Right lobe of liver (tissue), 4 donors: ENCODE data around the gene NOL4L.

Source experiments
- POLR2A ChIP-seq: fragments of 450-650 bp; IDR thresholded peaks from one replicate; pipeline ENCODE4 v1.6.1; 2017; ENCODE audit warnings: antibody characterized with exemption, mild to moderate bottlenecking
- TF ChIP-seq, protein P1 (sequence below), 4 donors: fragments of 200-600 bp in 3 of 4; fragments of 450-650 bp in 1 of 4; IDR thresholded peaks; one replicate each; pipeline versions ENCODE4 v1.5.1 to v1.8.0; 2016 to 2022; ENCODE audit warnings: antibody characterized with exemption in 4 of 4, mild to moderate bottlenecking in 2 of 4
- donor health status: DM: no; HTN: no; CAD: no.
- donor health status: DM: no; HTN: no; CAD: no.
- donor health status: DM: no; HTN: yes; CAD: no.

DNA sequence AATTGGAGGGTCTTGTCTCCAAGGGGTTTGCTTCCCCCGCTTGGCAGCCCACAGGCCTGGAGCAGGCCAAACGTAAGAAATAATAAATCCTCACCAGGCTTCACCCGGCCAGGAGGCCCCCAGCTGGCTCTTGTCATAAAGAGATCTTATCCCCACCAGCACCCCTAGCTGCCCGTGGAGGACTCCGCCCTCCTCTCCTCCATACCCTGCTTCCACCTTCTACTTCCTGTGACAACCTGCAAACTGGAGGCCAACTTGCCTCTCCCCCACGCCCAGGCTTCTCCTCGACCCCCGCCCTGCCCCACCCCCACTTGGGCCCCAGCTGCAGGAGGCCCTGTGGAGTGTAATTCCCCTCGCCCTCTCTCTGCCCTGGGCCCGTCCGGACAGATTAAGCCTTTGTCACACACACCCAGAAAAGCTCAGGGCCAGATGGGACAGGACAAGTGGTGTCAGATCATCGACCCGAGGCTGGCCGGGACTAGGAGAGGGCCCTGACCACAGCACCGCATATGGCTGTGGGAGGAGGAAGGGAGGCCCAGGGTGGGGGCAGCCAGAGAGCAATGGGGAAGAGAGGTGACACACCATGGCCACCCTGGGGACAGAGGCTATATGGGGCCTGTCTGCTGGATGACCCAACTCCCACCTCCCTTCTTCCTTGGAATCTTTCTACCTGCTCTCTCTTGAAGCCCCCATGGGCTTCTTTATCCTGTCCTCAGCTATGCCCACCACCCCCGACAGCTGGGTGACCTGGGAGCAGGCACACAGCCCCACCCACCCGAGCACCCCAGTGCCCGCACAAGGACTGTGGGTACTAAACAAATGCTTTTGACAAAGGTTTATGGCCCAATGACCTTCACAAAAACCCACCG is 3.9 kb downstream of the NOL4L start:
- TF ChIP-seq, protein P1, sequence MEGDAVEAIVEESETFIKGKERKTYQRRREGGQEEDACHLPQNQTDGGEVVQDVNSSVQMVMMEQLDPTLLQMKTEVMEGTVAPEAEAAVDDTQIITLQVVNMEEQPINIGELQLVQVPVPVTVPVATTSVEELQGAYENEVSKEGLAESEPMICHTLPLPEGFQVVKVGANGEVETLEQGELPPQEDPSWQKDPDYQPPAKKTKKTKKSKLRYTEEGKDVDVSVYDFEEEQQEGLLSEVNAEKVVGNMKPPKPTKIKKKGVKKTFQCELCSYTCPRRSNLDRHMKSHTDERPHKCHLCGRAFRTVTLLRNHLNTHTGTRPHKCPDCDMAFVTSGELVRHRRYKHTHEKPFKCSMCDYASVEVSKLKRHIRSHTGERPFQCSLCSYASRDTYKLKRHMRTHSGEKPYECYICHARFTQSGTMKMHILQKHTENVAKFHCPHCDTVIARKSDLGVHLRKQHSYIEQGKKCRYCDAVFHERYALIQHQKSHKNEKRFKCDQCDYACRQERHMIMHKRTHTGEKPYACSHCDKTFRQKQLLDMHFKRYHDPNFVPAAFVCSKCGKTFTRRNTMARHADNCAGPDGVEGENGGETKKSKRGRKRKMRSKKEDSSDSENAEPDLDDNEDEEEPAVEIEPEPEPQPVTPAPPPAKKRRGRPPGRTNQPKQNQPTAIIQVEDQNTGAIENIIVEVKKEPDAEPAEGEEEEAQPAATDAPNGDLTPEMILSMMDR (IDR thresholded peaks at IDR 0.05) = no peak
- TF ChIP-seq POLR2A = no peak
